Dermis microvascular lymphatic vessel endothelial cell (primary cell): ENCODE results near the gene VTI1B. TPM values are rescaled to one million over a fixed set of nuclear protein-coding genes. Genes with fewer than 3 reads are reported as not detected.
A peak's percentile ranks its signal among the peaks of the same experiment; 100 is the strongest.
"Not testable (repeated sequence)": the region's sequence is repeated elsewhere in the genome, so short reads cannot be mapped to it uniquely, and the experiment has no call there.

Experiments used
- DNase-seq, 2 donors: peaks; one replicate each; pipeline versions ENCODE4 v3.0.0 to v3.0.0-alpha.2; 2010; ENCODE audit warnings: low read depth in 2 of 2
- total RNA-seq: library from RNA; depleted of rRNA; stranded (reverse); fragments of >200 nt; gene quantifications from 2 replicates; pipeline ENCODE4 v1.2.1, GENCODE V29; 2014

Gene VTI1B
- total RNA-seq, 1 donor from 2014 or later, result 36.2 TPM

GRCh38 chr14:67630186-67630585 lies 44.2 kb downstream of the VTI1B start:
- DNase-seq, result no peak

- no peak for DNase-seq
These were observed 46.9 kb downstream of the VTI1B start for GRCh38 chr14:67627519-67627918.

- not testable (repeated sequence) for DNase-seq
These were observed 48.3 kb downstream of the VTI1B start for GRCh38 chr14:67626131-67626530.

GRCh38 chr14:67623114-67623513 lies 51.3 kb downstream of the VTI1B start:
- peak; percentile 85 to 86 for DNase-seq

- peak; percentile 90 to 96 for DNase-seq
These were observed 51.8 kb downstream of the VTI1B start for GRCh38 chr14:67622675-67623074.

- peak in 1 of 2 donors; percentile 31 for DNase-seq
These were observed 54.1 kb downstream of the VTI1B start for GRCh38 chr14:67620217-67620785.

- DNase-seq, result peak; percentile 97 to 99
These were observed 54.8 kb downstream of the VTI1B start, which contains the start of gene ARG2 for GRCh38 chr14:67619446-67620216. Gene ARG2 (plus strand): TSS chr14:67619920. CDS start chr14:67619978, 58 bp downstream.

GRCh38 chr14:67618617-67619063 lies 55.8 kb downstream of the VTI1B start:
- peak; percentile 81 to 86 for DNase-seq

- DNase-seq, result no peak
These were observed 63.9 kb downstream of the VTI1B start for GRCh38 chr14:67610491-67610890.

GRCh38 chr14:67609642-67610310 lies 64.7 kb downstream of the VTI1B start:
- no peak for DNase-seq

- no peak for DNase-seq
These were observed 66.8 kb downstream of the VTI1B start for GRCh38 chr14:67607646-67608045.

- DNase-seq, result no peak
These were observed 71.4 kb downstream of the VTI1B start for GRCh38 chr14:67602995-67603545.

- DNase-seq, result no peak
These were observed 72.4 kb downstream of the VTI1B start for GRCh38 chr14:67602076-67602475.

GRCh38 chr14:67600562-67600974 lies 73.9 kb downstream of the VTI1B start:
- not testable (repeated sequence) for DNase-seq

- peak; percentile 69 to 89 for DNase-seq
These were observed 74.5 kb downstream of the VTI1B start, which contains the start of gene PIGH for GRCh38 chr14:67599698-67600561. Gene PIGH (minus strand): TSS chr14:67600268. CDS start chr14:67600203, 65 bp downstream.

Other genes starting within 250 kb of the VTI1B start
- 0.64 and 1.1 TPM in 2 replicates for gene TMEM229B, start 185.9 kb downstream of the VTI1B start, total RNA-seq
- gene PLEKHH1, start 141.3 kb downstream of the VTI1B start, total RNA-seq, result 0.13 TPM in 2 replicates
- 9.2 and 14.2 TPM in 2 replicates for gene PIGH, start 74.4 kb downstream of the VTI1B start, total RNA-seq
- 29.2 and 39.7 TPM in 2 replicates for gene ARG2, start 54.7 kb downstream of the VTI1B start, total RNA-seq
- 77.0 and 84.6 TPM in 2 replicates for gene RDH11, start 21.1 kb upstream of the VTI1B start, total RNA-seq
- not detected in 2 replicates for gene RDH12, start 27.3 kb upstream of the VTI1B start, total RNA-seq
- gene ZFYVE26, start 142.0 kb upstream of the VTI1B start, total RNA-seq, result 12.6 and 17.2 TPM in 2 replicates
- gene RAD51B, start 145.1 kb upstream of the VTI1B start, total RNA-seq, result 6.3 and 9.2 TPM in 2 replicates